Upper lobe of left lung (tissue), 6 donors: ENCODE data around the gene SPAG16. TPM values are rescaled to one million over a fixed set of nuclear protein-coding genes. Genes with fewer than 3 reads are reported as not detected.

ENCODE experiments used
- ATAC-seq, 2 donors: fragments of 200-7000 bp; cut with Tn5 transposase; one replicate each; pipeline ENCODE4 v1.9.1; 2022; ENCODE audit warnings: mild to moderate bottlenecking in 2 of 2, moderate library complexity in 2 of 2; ENCODE audit not compliant: low FRiP score in 2 of 2
- DNase-seq, 2 donors: peaks; one replicate each; pipeline ENCODE4 v3.0.0-alpha.2; 2019 to 2020
- H3K27ac ChIP-seq, 4 donors: fragments of 200-600 bp; sonication (generic); one replicate each; pipeline ENCODE4 v1.5.1; 2016 to 2019
- H3K27me3 ChIP-seq, 4 donors: fragments of 200-600 bp; sonication (generic); one replicate each; pipeline ENCODE4 v1.5.1; 2017 to 2019
- H3K36me3 ChIP-seq, 4 donors: fragments of 200-600 bp; sonication (generic); one replicate each; pipeline ENCODE4 v1.5.1; 2016 to 2019
- H3K4me1 ChIP-seq, 4 donors: fragments of 200-600 bp; sonication (generic); one replicate each; pipeline ENCODE4 v1.5.1; 2018 to 2019
- H3K4me3 ChIP-seq, 4 donors: fragments of 200-600 bp; sonication (generic); one replicate each; pipeline ENCODE4 v1.5.1; 2017 to 2019; ENCODE audit warnings: mild to moderate bottlenecking in 2 of 4, moderate library complexity in 1 of 4
- H3K9me3 ChIP-seq, 4 donors: fragments of 200-600 bp; sonication (generic); one replicate each; pipeline ENCODE4 v1.5.1; 2018 to 2019
- EP300 ChIP-seq, 4 donors: sonication (generic); formaldehyde crosslinking; IDR thresholded peaks; one replicate each; pipeline ENCODE4 v1.5.1; 2017; ENCODE audit warnings: antibody characterized with exemption in 4 of 4, control low read depth in 2 of 4
- POLR2A ChIP-seq, 4 donors: fragments of 450-650 bp; IDR thresholded peaks; one replicate each; pipeline ENCODE4 v1.5.1; 2016 to 2017; ENCODE audit warnings: antibody characterized with exemption in 4 of 4, mild to moderate bottlenecking in 2 of 4
- POLR2AphosphoS5 ChIP-seq, 2 donors: sonication (generic); formaldehyde crosslinking; IDR thresholded peaks; one replicate each; pipeline ENCODE4 v1.5.1; 2017; ENCODE audit warnings: antibody characterized with exemption in 2 of 2
- WGBS, 2 donors: methylation state at CpG; one replicate each; pipeline ENCODE4 v1.1.5; 2017 to 2018; 5-methylcytosine and 5-hydroxymethylcytosine counted together
- total RNA-seq, 6 donors: library from RNA; depleted of rRNA in 4 of 6; stranded (reverse); fragments of >200 nt in 4 of 6; gene quantifications; one replicate each; pipeline versions ENCODE4 v1.1.0 to v1.2.1, GENCODE V29; 2016 to 2021
- TF ChIP-seq, protein P1 (sequence below), 6 experiments: fragments of 450-650 bp in 4 of 6; fragments of 200-600 bp in 2 of 6; sonication (generic) in 2 of 6; IDR thresholded peaks; one replicate each; pipeline ENCODE4 v1.5.1; 2016 to 2019; ENCODE audit warnings: antibody characterized with exemption in 6 of 6
- donor health status: DM: no; HTN: no; CAD: no; lungs with moderate emphysema.
- donor health status: DM: no; HTN: yes; CAD: no; lungs with severe emphysema.

The SPAG16 gene
- total RNA-seq, 6 donors from 2014 or later, result 9.7 to 65.0 (median 12.9) TPM

DNA sequence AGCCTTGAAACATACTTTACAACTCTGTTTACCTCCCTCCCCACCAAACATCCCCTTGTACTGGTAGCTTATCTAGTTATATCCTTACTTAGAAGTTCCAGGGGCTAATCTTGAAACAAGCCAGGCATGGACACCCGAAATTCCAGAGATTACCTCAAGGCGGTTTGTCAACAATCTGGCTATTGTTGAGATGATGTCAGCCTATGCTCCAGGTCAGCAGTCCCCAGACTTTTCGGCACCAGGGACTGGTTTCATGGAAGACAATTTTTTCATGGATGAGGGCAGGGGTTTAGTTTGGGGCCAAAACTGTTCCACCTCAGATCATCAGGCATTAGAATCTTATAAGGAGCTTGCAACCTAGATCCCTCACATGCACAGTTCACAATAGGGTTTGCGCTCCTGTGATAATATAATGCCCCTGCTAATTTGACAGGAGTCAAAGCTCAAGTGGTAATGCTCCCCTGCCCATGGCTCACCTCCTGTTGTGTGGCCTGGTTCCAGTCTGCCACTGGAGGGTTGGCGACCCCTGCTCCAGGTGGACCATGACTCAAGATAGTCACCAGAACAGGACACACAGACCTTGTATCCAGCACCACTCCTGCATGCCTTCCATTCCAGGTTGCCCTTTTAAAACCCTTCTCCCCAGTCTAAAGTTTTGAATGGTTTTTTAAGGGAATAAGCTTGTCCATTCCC, 171.2 kb downstream of the SPAG16 start:
- no peaks in the 10 kb centered on the region for H3K36me3 ChIP-seq
- no peaks in the 10 kb centered on the region for H3K9me3 ChIP-seq
- no peaks in the 10 kb centered on the region for H3K27me3 ChIP-seq
- DNase-seq (no peak), ATAC-seq (no peak)
- H3K4me1 ChIP-seq, result no peaks in the 10 kb centered on the region
- no peak overlapping the region for H3K4me3 ChIP-seq
- 77 to 82% methylated on average over 4 to 5 of the region's 5 CpGs for WGBS, 2 donors
- TF ChIP-seq POLR2A (IDR thresholded peaks at IDR 0.05), result no peak
- TF ChIP-seq POLR2AphosphoS5 (IDR thresholded peaks at IDR 0.05), result no peak
- TF ChIP-seq, protein P1, sequence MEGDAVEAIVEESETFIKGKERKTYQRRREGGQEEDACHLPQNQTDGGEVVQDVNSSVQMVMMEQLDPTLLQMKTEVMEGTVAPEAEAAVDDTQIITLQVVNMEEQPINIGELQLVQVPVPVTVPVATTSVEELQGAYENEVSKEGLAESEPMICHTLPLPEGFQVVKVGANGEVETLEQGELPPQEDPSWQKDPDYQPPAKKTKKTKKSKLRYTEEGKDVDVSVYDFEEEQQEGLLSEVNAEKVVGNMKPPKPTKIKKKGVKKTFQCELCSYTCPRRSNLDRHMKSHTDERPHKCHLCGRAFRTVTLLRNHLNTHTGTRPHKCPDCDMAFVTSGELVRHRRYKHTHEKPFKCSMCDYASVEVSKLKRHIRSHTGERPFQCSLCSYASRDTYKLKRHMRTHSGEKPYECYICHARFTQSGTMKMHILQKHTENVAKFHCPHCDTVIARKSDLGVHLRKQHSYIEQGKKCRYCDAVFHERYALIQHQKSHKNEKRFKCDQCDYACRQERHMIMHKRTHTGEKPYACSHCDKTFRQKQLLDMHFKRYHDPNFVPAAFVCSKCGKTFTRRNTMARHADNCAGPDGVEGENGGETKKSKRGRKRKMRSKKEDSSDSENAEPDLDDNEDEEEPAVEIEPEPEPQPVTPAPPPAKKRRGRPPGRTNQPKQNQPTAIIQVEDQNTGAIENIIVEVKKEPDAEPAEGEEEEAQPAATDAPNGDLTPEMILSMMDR (IDR thresholded peaks at IDR 0.05), result no peak
- no peak for TF ChIP-seq EP300 (IDR thresholded peaks at IDR 0.05)
- H3K27ac ChIP-seq, result no peak overlapping the region

DNA sequence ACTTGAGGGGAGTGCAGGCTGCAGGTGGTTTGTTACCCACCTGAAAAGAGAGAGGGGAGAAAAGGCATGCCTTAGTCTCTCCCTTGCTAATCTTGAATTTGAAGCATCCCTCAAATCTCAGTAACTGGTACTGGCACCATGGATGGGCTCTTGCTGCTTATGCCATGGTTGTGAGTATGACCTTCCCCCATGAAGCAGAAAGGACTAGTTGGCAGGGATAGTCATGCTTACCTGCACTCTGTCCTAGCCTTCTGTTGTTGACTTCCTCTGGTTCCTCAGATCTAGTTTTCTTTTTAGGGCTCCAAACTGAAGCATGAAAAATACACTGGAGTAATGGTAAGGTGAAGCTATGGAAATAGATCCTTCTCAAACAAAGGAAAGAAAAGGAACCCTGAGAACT, 191.2 kb downstream of the SPAG16 start:
- TF ChIP-seq POLR2A (IDR thresholded peaks at IDR 0.05) (no peak), POLR2AphosphoS5 (IDR thresholded peaks at IDR 0.05) (no peak), EP300 (IDR thresholded peaks at IDR 0.05) (no peak)
- TF ChIP-seq, protein P1 (IDR thresholded peaks at IDR 0.05), result no peak
- peaks cover 11 to 37% (median 22%) of the 10 kb centered on the region in 4 donors for H3K9me3 ChIP-seq
- no peaks in the 10 kb centered on the region for H3K36me3 ChIP-seq
- H3K4me3 ChIP-seq, result no peak overlapping the region
- DNase-seq (no peak), ATAC-seq (no peak)
- no peak overlapping the region for H3K27ac ChIP-seq
- H3K4me1 ChIP-seq, result no peaks in the 10 kb centered on the region
- no peaks in the 10 kb centered on the region for H3K27me3 ChIP-seq

DNA sequence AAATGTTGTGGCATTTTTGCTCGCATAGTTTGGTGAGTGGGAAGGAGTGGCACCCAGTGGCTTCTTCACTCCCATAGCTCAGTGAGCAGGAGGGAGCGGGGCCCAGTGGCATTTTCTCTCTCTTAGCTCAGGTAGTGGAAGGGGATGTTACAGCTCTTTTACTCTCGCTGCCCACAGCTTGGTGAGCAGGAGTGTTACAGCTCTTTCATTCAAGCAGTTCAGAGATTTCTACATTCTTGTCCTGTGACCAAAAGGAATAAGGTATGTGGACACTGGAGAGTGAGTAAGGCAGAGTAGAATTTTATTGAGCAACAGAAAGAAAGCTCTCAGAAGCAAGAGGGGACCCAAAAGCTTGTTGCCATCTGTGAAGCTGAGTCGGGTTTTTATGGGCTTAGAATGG, 192.4 kb downstream of the SPAG16 start:
- WGBS, 2 donors, result 85 to 90% methylated on average over 4 of the region's 4 CpGs
- Histone ChIP-seq H3K9me3 (peaks cover 11 to 37% (median 22%) of the 10 kb centered on the region in 4 donors), H3K36me3 (no peaks in the 10 kb centered on the region), H3K4me3 (no peak overlapping the region), H3K27ac (no peak overlapping the region), H3K4me1 (no peaks in the 10 kb centered on the region), H3K27me3 (no peaks in the 10 kb centered on the region)
- DNase-seq, result no peak
- TF ChIP-seq, protein P1 (IDR thresholded peaks at IDR 0.05), result no peak
- TF ChIP-seq EP300 (IDR thresholded peaks at IDR 0.05) (no peak), POLR2AphosphoS5 (IDR thresholded peaks at IDR 0.05) (no peak), POLR2A (IDR thresholded peaks at IDR 0.05) (no peak)
- ATAC-seq, result no peak

DNA sequence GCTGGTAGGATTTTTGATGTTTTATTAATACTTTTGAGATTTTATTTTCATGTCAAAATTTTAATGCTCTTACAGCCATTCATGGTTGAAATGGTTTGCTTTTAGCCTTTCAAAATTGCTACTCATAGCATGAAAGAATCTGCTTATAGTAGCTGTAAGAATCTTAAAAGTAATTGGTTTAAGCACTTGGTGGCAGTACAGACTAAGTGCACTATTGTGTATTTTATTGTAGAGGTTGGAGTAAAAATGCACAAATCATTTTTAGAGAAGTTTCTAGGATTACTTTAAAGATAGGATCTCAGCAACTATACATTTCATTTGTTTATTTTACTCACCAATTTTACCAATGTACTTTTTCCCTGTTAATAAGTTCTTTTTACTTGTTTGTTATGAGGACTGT, 205.8 kb downstream of the SPAG16 start:
- no peaks in the 10 kb centered on the region for H3K36me3 ChIP-seq
- H3K27ac ChIP-seq, result no peak overlapping the region
- ATAC-seq (no peak), DNase-seq (no peak)
- H3K4me1 ChIP-seq, result no peaks in the 10 kb centered on the region
- no peaks in the 10 kb centered on the region for H3K27me3 ChIP-seq
- H3K9me3 ChIP-seq, result no peaks in the 10 kb centered on the region
- no peak for TF ChIP-seq POLR2AphosphoS5 (IDR thresholded peaks at IDR 0.05)
- TF ChIP-seq, protein P1 (IDR thresholded peaks at IDR 0.05), result no peak
- no peak for TF ChIP-seq EP300 (IDR thresholded peaks at IDR 0.05)
- no peak for TF ChIP-seq POLR2A (IDR thresholded peaks at IDR 0.05)
- H3K4me3 ChIP-seq, result no peak overlapping the region

DNA sequence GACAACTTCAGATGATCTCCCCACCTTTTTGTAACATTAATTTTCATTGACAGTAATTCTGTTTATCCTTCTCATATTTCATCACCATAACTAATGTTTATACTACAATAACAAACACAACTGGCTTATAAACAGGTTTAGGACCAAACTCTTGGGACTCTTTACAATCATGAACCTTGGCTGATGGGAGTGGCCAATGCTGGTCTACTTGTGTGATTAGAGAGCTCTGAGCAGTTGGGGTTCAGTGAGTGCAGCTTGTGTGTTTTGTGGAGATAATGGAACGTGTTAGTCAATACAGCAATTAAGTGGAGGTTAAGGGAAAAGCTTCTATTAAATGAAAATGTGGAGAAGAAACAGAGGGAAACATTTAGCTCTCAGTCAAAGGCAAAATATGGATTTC, 207.1 kb downstream of the SPAG16 start:
- WGBS, 2 donors, result 56 to 69% methylated on average over 1 of the region's 1 CpG
- Histone ChIP-seq H3K9me3 (no peaks in the 10 kb centered on the region), H3K36me3 (no peaks in the 10 kb centered on the region), H3K4me1 (no peaks in the 10 kb centered on the region), H3K4me3 (no peak overlapping the region), H3K27ac (no peak overlapping the region), H3K27me3 (no peaks in the 10 kb centered on the region)
- TF ChIP-seq POLR2A (IDR thresholded peaks at IDR 0.05) (no peak), EP300 (IDR thresholded peaks at IDR 0.05) (no peak)
- DNase-seq (no peak), ATAC-seq (no peak)
